ENCODE measurements around the gene CAMTA1. TPM values are rescaled to one million over a fixed set of nuclear protein-coding genes. Genes with fewer than 3 reads are reported as not detected.

Gene CAMTA1
- polyA plus RNA-seq, 3 donors, result 81.9 to 89.8 (median 88.0) TPM

DNA sequence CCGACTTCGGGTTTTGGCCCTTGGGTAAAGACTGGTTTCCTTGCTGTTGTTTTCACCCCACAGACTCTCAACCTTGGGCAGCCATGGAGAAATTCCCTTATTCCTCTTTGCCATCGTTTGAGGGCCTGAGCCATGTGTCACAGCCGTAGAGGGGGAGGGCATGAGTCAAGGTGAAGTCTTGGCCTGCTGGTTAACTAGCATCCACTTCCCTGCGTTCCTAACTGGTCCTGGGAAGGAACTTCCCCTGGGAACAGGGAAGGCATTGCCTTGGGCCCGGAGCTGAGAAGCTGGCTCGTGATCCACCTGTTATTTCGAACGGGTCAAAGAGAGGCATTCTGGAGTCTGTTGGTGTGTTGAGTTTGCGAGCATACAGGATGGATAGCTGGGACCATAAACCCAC, 464.9 kb downstream of the CAMTA1 start:
- DNase-seq (ENCODE audit: extremely low read depth in 1 of 11, low read depth in 9 of 11, low spot score in 4 of 11), result no peak

DNA sequence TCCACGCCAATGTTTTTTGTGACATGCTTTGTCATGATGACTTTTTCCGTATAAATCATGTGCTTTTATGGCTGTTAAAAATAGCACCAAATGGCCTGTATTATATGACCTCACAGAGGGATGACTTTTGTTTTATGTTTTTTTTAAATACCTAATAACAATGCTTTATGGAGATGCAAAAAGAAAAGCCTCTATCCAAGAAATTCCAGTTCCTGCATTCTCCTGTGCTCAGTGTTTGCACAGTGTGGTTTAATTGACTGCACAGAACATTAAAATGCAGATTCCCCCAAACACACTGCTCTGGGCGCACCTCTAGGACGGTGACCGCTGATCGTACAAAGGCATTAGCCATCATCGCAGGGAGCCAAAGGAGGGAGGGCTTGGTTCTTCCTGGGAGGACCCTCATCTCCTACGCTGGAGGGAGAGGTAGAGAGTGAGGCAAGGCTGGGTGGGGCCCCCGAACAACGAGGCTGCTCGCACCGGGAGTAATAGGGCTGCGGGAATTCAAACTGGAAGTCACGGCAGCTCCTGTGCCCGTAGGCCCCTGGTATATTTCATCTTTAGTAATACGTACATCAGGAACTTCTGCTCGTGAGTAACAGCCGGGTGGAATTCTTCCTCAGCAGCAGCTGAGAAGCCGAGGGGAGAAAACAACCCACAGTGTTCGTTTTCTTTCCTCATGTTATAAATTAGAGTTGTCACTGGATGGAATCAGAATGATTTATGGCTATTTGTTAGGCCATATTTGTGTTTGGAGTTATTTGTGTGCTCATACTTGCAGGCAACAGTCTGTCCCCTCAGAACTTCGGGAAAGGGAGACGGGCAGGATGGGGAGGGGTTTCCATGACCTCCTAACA, 465.6 kb downstream of the CAMTA1 start:
- no peak for DNase-seq (ENCODE audit: extremely low read depth in 1 of 11, low read depth in 9 of 11, low spot score in 4 of 11)

DNA sequence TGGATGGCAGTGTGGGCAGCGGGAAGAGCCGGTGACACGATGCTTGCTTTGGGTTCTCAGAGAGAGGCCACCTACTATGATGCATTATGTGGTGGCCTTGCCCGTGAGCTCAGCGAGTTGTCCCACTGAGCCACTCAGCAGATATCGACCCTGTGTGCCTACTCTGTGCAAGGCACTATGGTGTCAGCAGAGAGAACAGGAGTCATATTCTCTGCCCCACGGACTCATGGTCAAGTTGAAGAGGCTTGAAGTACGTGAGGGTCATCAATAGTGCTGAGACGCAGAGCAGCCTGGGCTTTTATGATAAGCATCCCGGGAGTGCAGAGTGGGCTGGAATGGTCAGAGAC, 466.2 kb downstream of the CAMTA1 start:
- DNase-seq (ENCODE audit: extremely low read depth in 1 of 11, low read depth in 9 of 11, low spot score in 4 of 11), result no peak

DNA sequence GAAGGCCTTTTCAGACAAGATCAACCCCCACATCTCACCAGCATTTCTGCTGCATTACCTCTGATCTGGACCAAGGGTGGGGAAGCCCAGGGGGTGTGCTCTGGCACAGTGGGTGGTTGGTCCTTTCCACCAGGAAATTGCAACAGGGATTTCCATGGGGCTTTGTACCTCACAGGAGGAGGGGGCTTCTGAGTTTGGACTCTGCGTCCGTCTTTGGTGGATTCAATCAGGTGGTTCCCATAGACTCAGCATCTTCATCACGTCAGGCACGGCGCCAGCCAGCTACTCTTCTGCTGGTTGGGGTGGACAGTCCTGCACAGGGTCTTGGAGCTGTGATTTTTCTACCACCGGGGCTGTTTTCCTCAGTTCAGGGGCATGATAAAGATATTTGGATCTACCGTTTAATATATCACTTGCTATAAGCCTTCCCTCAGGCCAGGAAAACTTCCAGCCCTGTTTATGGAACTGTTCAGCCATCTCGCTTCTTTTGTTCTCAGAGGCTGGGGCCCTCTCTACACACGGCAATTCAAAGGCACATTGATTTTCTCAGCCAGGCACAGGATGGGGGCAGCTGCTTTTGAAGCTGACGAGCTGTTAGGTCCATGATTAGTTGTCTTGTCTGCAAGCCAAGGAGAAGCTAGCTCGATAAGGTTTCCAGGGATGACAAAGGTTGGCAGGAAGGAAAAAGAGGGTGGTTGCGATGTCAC, 467.3 kb downstream of the CAMTA1 start:
- no peak for DNase-seq (ENCODE audit: extremely low read depth in 1 of 11, low read depth in 9 of 11, low spot score in 4 of 11)

DNA sequence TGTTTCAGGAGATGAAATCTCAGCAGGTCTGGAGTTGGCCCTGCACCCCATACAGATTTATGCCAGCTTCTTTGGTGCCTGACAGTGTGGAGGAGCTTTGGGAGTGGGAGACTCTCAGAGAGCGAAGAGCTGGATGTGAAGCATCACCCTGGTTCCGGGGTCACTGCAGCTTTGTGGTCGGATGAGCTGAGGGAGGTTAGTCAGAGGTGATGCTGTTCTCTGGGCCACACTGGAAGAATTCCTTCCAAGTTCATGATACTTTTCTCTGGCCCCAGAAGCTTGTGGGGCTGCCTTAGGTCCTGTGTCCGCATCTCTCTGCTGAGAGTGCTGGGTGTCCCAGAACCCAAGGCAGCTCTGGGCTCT, 467.8 kb downstream of the CAMTA1 start:
- no peak for DNase-seq (ENCODE audit: extremely low read depth in 1 of 11, low read depth in 9 of 11, low spot score in 4 of 11)

DNA sequence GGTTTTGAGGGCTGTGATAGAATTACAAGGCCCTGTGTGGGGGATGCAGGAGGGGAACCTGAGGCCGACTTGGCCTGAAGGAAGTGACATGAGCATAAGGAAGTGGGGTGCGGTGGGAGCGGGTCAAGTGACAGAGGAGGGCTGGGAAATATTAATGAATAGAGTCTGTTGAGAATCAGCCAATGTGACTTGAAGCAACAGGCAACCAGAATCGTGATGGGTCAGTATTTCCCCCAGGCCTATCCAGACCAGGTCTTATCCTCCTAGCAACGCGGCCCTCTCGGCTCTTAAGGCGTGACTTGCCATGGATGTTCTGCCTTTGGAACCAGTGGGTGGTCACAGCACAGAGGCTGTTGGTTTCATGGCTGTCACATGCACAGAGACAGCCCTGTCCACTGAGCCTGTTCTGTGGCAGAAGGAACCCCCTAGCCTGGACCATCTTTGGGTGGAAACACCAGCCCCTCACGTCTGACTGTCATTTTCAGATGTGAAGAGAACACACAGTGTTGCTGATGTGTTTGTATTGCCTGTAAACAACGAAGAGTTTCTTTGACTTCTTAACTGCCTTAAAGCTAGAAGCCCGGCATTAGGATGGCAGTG, 468.8 kb downstream of the CAMTA1 start:
- DNase-seq (ENCODE audit: extremely low read depth in 1 of 11, low read depth in 9 of 11, low spot score in 4 of 11), result no peak

DNA sequence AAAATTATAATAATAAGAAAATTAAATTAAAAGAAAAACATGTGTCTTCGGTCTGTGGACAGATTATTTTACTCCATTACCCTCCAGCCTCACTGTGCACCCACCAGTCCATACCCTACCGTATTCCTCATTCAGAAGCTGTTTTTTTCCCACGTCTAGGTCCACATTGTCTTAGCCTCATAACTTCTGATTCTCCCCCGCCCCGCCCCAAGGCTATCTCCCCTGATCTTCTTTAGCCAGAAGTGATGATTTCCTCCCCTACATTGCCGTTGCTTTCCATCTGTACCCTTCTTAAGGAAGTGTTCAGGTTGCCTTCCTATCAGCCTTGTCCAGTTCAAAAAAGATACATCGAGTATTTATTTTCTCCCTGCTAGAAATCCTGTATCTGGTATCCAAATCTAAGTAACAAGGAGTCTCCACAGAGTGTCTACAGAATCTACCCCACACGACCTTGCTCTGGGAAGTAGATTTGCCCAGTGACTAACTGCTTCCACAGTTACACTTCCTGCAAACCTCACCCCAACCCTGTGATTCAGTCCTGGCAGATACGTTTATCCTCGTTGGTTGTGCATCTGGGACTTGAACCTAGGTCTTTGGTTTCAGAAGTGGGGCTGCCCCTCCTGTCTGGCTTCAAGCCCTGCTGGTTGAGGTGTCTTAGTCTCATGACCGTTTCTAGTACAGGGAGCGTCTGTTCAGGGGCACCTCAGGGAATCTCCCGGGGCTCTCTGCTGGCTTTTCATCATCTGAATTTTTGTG, 470.2 kb downstream of the CAMTA1 start:
- no peak for DNase-seq (ENCODE audit: extremely low read depth in 1 of 11, low read depth in 9 of 11, low spot score in 4 of 11)

DNA sequence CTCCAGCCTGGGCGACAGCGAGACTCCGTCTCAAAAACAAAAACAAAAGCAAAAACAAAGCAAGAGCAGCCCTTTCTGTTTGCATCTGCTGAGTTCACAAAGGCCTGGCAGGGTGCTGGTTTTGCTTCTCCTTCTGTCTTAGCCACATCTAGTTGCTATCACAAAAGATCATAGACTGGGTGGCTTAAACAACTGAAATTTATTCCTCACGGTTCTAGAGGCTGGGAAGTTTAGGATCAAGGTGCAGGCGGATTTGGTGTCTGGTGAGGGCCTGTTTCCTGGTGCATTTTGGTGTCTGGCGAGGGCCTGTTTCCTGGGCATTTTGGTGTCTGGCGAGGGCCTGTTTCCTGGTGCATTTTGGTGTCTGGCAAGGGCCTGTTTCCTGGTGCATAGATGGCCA, 471.3 kb downstream of the CAMTA1 start:
- DNase-seq (ENCODE audit: extremely low read depth in 1 of 11, low read depth in 9 of 11, low spot score in 4 of 11), result no peak

DNA sequence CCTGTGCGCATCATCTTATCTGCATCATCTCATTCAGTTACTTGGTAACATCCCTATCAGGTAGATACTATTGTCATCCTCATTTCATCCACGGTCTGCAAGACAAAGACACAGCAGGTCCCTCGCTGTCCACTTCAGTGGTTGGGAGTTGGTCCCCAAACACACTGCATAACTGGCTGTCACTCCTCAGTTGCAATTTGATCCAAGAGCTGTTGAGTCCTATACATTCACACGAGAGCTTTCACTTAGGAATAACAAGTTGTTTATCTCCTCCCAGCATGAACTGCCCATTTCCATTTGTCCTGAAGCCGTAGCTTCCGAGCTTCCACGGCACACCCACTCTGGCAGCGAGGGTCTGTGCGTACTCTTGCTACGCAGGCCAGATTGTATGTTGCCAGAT, 472.0 kb downstream of the CAMTA1 start:
- no peak for DNase-seq (ENCODE audit: extremely low read depth in 1 of 11, low read depth in 9 of 11, low spot score in 4 of 11)

DNA sequence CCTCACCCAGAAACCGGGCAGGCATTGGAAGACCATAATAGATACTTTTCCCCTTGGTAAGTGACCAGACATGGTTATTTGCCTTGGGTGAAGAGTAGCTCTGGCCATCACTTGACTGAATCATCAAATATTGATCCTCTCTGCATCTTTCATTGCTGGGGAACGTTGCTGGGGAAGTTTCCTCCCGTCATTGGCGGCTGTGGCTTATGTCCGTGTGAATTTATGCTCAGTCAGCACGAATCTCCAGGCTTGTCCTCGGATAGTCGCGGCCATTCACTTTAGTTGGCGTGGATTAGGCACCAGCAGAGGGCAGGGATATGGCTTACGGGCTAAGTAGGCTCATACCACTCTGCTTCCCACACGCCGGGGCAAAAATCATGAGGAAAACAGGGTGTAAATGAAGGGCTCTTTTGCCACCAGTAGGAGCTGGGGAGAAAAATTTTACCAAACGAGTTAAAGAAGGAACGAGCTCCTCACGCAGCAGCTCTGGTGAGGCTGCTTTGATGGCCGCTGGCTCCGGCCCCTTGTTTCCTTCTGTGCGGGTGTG, 473.4 kb downstream of the CAMTA1 start:
- no peak for DNase-seq (ENCODE audit: extremely low read depth in 1 of 11, low read depth in 9 of 11, low spot score in 4 of 11)

DNA sequence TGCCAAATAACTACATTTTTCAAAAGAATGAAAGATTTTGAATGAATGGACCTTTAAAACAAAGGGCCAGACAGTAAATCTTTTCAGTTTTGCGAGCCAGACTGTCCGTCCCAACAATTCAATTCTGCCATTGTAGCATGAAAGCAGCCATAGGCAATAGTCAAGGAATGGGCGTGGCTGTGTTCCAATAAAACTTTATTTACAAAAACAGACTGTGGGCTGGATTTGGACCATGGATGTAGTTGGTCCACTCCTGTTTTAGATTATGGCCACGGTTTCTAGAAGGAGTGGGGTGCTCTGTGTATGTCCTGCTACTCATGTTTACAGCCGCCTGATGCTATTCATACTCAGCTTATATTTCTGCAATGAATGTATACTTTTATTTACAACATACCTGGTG, 474.7 kb downstream of the CAMTA1 start:
- no peak for DNase-seq (ENCODE audit: extremely low read depth in 1 of 11, low read depth in 9 of 11, low spot score in 4 of 11)

DNA sequence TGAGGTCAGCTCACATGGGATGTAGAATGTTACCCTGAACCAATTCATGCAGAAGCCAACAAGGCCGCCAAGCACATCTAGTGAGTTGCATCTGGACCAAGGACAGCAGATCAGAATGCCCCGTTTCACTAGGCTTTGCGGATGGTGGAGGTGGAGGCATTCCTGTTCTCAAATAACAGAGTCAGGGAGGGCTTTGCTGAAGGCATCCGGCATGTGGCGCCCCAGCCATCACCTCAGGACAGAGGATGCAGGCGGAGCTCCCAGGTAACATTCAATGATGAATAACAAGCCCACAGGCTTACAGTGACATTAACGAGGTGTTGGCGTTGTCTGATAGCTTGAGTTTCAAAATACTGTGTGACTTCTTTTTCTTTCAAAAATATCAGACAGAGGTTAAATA, 476.2 kb downstream of the CAMTA1 start:
- DNase-seq (ENCODE audit: extremely low read depth in 1 of 11, low read depth in 9 of 11, low spot score in 4 of 11), result no peak

DNA sequence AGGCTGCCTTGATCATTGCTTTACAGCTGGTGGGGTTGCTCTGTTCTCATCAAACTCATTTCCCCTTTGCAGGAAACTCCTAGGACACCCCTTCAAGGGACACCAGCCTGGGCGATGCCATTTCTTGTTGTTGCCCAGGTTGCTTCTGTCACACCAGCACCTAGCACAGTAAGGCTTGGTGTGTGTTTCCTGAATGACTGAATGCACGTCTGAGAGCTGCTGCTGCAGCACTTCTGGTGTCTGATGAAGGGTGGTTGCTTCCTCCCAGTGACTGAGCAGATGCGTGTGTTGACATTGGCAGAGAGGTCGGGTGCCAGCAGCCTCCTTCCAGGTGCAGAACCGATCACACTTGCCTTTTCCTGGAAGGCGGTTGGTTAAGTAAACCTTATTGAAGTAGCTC, 477.4 kb downstream of the CAMTA1 start:
- no peak for DNase-seq (ENCODE audit: extremely low read depth in 1 of 11, low read depth in 9 of 11, low spot score in 4 of 11)

DNA sequence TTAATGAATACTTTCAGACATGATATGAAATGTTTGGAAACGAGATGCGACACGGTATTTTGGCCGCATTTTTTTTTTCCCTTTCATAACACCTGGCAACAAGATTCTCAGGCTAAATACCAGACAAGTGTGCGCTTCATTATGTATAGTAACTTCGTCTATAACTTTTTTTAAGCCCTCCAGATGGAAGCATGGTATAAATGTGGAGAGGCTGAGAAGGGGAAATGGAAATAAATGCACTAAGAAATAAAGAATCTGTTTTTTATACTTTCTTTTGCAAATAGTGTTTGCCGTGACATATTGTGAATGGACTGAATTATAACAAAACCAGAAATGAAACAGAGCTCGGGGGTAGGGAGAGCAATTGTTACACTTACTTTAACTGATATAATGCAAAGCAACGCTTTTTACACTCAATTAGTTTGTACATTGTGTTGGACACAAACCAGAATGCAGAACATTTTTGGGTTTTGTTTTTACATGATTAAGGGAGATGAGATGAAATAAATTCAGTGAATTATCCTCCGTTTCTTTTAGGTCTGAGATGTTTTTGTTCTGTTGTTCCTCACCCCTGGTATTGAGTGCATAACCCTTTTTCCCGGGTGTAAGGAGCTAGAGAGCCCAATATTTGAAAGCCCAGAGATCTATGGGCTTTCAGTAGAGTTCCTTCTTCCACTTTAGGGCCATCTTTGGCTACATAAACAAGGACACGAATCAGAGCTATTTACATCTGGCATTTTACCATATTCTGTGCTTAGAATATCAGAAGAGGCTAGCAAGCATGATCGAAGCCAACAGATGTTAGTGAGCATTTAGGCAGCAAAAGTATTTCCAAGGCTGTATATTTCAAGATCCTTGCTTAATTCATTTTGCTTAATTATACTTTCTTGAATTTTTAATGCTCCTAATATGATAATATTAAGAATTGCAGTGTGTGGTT, 478.0 kb downstream of the CAMTA1 start:
- no peak for DNase-seq (ENCODE audit: extremely low read depth in 1 of 11, low read depth in 9 of 11, low spot score in 4 of 11)

DNA sequence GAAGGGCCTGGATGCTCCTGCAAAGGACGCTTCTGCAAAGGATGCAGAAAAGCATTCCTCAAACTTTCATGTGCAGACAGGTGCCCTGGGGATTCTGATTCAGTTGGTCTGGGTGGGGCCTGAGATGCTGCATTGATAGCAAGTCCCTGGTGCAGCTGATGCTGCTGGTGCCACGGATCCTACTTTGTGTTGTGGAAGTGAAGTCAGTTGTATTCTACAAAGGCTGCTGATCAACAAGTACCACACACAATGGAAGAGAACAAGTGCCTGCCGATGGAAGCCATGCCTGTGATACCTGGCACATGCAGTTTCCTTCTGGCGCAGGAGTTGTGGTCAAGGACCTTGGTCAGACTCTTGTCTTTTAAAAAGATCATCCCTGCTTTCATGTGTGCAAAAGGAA, 478.8 kb downstream of the CAMTA1 start:
- DNase-seq (ENCODE audit: extremely low read depth in 1 of 11, low read depth in 9 of 11, low spot score in 4 of 11), result no peak

DNA sequence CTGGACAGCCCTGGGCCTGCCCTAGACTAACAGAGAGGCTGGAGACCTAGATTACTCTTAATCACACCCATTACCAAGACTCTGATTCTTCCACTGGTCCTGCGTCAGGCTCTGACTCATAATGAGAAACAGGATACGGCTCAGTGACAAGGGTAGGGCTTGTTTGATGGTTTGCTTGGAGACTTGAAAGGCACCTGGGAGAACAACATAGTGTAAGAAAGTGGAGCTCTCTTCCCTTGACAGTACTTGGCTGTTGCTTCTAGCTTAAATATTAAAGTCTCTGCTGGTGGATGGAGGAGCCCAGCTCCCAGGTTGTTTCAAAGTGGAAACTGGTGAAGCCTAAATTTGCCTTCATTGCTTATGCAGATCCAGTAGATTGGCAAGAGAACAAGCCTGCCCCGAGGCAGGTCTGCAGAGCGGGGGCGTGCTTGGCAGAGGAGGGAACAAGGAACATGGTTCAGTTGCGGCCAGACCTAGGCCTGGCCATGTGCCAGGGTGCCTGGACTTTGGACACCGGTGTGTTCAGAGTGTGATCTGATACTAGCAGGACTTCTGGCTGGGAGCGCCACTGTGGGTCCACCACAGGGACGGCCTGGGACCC, 480.6 kb downstream of the CAMTA1 start:
- DNase-seq (ENCODE audit: extremely low read depth in 1 of 11, low read depth in 9 of 11, low spot score in 4 of 11), result peak in 8 of 11 donors; percentile 15 to 69 (median 38)

DNA sequence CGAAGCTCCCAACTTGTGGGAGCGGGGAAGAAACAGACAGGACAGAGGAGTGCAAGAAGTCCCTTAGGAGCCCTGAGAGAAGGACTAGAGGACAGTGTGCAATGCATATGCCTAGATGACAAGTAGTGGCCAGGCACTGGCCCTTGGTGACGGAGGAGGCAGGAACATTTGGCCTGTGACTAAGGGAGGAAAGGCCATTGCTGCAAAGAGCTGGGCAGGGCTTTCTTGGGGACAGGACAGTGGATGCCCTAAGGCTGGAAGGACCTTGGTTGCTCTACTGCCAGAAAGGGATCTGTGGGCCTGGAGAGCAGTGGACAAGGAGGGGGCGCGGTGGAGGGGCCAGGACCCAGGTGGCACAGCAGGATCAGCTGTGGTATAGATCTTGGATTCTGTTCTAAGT, 481.3 kb downstream of the CAMTA1 start:
- no peak for DNase-seq (ENCODE audit: extremely low read depth in 1 of 11, low read depth in 9 of 11, low spot score in 4 of 11)

DNA sequence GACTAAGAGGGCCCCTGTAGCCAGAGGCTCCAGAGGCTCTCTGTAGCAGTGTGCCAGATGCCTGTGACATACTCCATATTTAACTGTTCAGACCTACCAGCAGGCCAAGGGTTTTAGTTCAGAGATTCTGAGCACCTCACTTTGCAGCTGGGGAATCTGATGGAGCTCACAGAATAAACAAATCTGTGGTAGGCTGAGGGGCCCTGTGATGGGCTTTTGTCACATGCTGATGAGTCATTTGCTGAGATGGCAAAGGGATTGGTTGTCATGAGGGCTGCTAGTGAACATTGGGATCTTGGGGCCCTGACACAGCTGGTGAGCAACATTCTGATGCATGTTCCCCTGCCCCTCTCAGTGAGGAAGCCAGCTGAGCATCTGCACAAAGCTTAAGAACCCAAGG, 482.2 kb downstream of the CAMTA1 start:
- no peak for DNase-seq (ENCODE audit: extremely low read depth in 1 of 11, low read depth in 9 of 11, low spot score in 4 of 11)
